SK-N-SH treated with all-trans-retinoic acid at 6 μM for 48 hours (cell line): Measurements from ENCODE around the gene OTX2.

Experiments
- ATAC-seq: fragments of 200-7000 bp; cut with Tn5 transposase; 3 replicates; pipeline ENCODE4 v1.9.1; 2020; ENCODE audit warnings: mild to moderate bottlenecking, moderate library complexity
- ARNTL ChIP-seq: fragments of 450-650 bp; formaldehyde crosslinking; IDR thresholded peaks from 2 replicates; pipeline ENCODE4 v1.5.0; 2020; ENCODE audit warnings: low read depth, mild to moderate bottlenecking, moderate library complexity, borderline replicate concordance
- BACH2 ChIP-seq: fragments of 250-450 bp; sonication (Bioruptor Pico); IDR thresholded peaks from 2 replicates; pipeline ENCODE4 v1.9.0; 2021; ENCODE audit warnings: mild to moderate bottlenecking, borderline replicate concordance
- CREB5 ChIP-seq: fragments of 250-450 bp; sonication (Bioruptor Pico); IDR thresholded peaks from 2 replicates; pipeline ENCODE4 v1.5.1; 2020; ENCODE audit warnings: low read depth, mild to moderate bottlenecking, moderate library complexity
- CSDC2 ChIP-seq: fragments of 250-450 bp; sonication (Bioruptor Pico); IDR thresholded peaks from 2 replicates; pipeline ENCODE4 v1.5.0; 2020; ENCODE audit warnings: mild to moderate bottlenecking, moderate library complexity
- CSRNP3 ChIP-seq: fragments of 250-450 bp; sonication (Bioruptor Pico); IDR thresholded peaks from 2 replicates; pipeline ENCODE4 v1.5.1; 2021; ENCODE audit warnings: mild to moderate bottlenecking, moderate library complexity
- ESRRG ChIP-seq: fragments of 250-450 bp; sonication (Bioruptor Pico); IDR thresholded peaks from 2 replicates; pipeline ENCODE4 v1.6.1; 2021; ENCODE audit warnings: mild to moderate bottlenecking
- GLIS3 ChIP-seq: fragments of 250-450 bp; sonication (Bioruptor Pico); IDR thresholded peaks from 2 replicates; pipeline ENCODE4 v1.5.0; 2020; ENCODE audit warnings: mild to moderate bottlenecking, moderate library complexity
- ISL1 ChIP-seq: fragments of 250-450 bp; sonication (Bioruptor Pico); IDR thresholded peaks from 2 replicates; pipeline ENCODE4 v2.1.2; 2022; ENCODE audit warnings: mild to moderate bottlenecking, moderate library complexity
- PATZ1 ChIP-seq: fragments of 250-450 bp; sonication (Bioruptor Pico); IDR thresholded peaks from 2 replicates; pipeline ENCODE4 v1.8.0; 2020; ENCODE audit warnings: mild to moderate bottlenecking, moderate library complexity, borderline replicate concordance
- PPARA ChIP-seq: fragments of 250-450 bp; sonication (Bioruptor Pico); IDR thresholded peaks from 2 replicates; pipeline ENCODE4 v1.5.0; 2020; ENCODE audit warnings: mild to moderate bottlenecking, borderline replicate concordance
- RARB ChIP-seq: fragments of 250-450 bp; sonication (Bioruptor Pico); IDR thresholded peaks from 2 replicates; pipeline ENCODE4 v1.8.0; 2021; ENCODE audit warnings: mild to moderate bottlenecking, moderate library complexity
- SNAI2 ChIP-seq: fragments of 250-450 bp; sonication (Bioruptor Pico); IDR thresholded peaks from 2 replicates; pipeline ENCODE4 v1.5.0; 2020; ENCODE audit warnings: mild to moderate bottlenecking, moderate library complexity
- TCF4 ChIP-seq: fragments of 250-450 bp; sonication (Bioruptor Pico); IDR thresholded peaks from 2 replicates; pipeline ENCODE4 v1.8.0; 2021; ENCODE audit warnings: mild to moderate bottlenecking, moderate library complexity, borderline replicate concordance
- TOX ChIP-seq: fragments of 250-450 bp; sonication (Bioruptor Pico); IDR thresholded peaks from 2 replicates; pipeline ENCODE4 v1.8.0; 2021; ENCODE audit warnings: mild to moderate bottlenecking, moderate library complexity, borderline replicate concordance
- TSHZ2 ChIP-seq: fragments of 250-450 bp; sonication (Bioruptor Pico); IDR thresholded peaks from 2 replicates; pipeline ENCODE4 v1.5.0; 2020; ENCODE audit warnings: mild to moderate bottlenecking, moderate library complexity
- ZC3H10 ChIP-seq: fragments of 250-450 bp; sonication (Bioruptor Pico); IDR thresholded peaks from 2 replicates; pipeline ENCODE4 v1.5.1; 2021; ENCODE audit warnings: mild to moderate bottlenecking, moderate library complexity
- ZFP3 ChIP-seq: fragments of 250-450 bp; sonication (Bioruptor Pico); IDR thresholded peaks from 2 replicates; pipeline ENCODE4 v1.5.0; 2020; ENCODE audit warnings: mild to moderate bottlenecking, moderate library complexity
- ZFP30 ChIP-seq: fragments of 450-650 bp; formaldehyde crosslinking; IDR thresholded peaks from 2 replicates; pipeline ENCODE4 v1.5.0; 2022; ENCODE audit warnings: mild to moderate bottlenecking, moderate library complexity
- ZNF565 ChIP-seq: fragments of 450-650 bp; formaldehyde crosslinking; conservative IDR thresholded peaks from 2 replicates; pipeline ENCODE4 v1.5.0; 2020; ENCODE audit warnings: low read depth, mild to moderate bottlenecking, moderate library complexity
- ZNF70 ChIP-seq: fragments of 450-650 bp; formaldehyde crosslinking; IDR thresholded peaks from 2 replicates; pipeline ENCODE4 v1.5.0; 2020; ENCODE audit warnings: mild to moderate bottlenecking, moderate library complexity
- ZNF8 ChIP-seq: fragments of 450-650 bp; formaldehyde crosslinking; IDR thresholded peaks from 2 replicates; pipeline ENCODE4 v1.5.0; 2020; ENCODE audit warnings: mild to moderate bottlenecking, moderate library complexity

OTX2 gene

GRCh38 chr14:56814969-56815700 is 4.9 kb upstream of the OTX2 start:
- no peak for ATAC-seq
- no peak for TF ChIP-seq ISL1 (CRISPR knock-in tag)
- no peak for TF ChIP-seq PPARA
- no peak for TF ChIP-seq CSDC2 (CRISPR knock-in tag)
- TF ChIP-seq ZFP30 (CRISPR knock-in tag) = no peak
- no peak for TF ChIP-seq ESRRG
- no peak for TF ChIP-seq SNAI2
- TF ChIP-seq PATZ1 = no peak
- no peak for TF ChIP-seq ZFP3 (CRISPR knock-in tag)
- no peak for TF ChIP-seq CREB5 (CRISPR knock-in tag)
- TF ChIP-seq BACH2 = no peak
- TF ChIP-seq ARNTL = no peak
- no peak for TF ChIP-seq TOX (CRISPR knock-in tag)
- no peak for TF ChIP-seq TCF4
- no peak for TF ChIP-seq ZC3H10 (CRISPR knock-in tag)
- no peak for TF ChIP-seq ZNF70
- TF ChIP-seq CSRNP3 = no peak
- no peak for TF ChIP-seq GLIS3 (CRISPR knock-in tag)
- no peak for TF ChIP-seq ZNF8 (CRISPR knock-in tag)
- TF ChIP-seq RARB (CRISPR knock-in tag) = no peak
- no peak for TF ChIP-seq ZNF565 (CRISPR knock-in tag)

GRCh38 chr14:56814519-56814959 is 4.3 kb upstream of the OTX2 start:
- ATAC-seq = no peak
- no peak for TF ChIP-seq RARB (CRISPR knock-in tag)

- ATAC-seq = no peak
- no peak for TF ChIP-seq CSRNP3
- TF ChIP-seq ARNTL = no peak
- TF ChIP-seq TSHZ2 (CRISPR knock-in tag) = no peak
- no peak for TF ChIP-seq GLIS3 (CRISPR knock-in tag)
- TF ChIP-seq CREB5 (CRISPR knock-in tag) = no peak
- TF ChIP-seq ZNF565 (CRISPR knock-in tag) = no peak
These were observed 2.9 kb upstream of the OTX2 start for GRCh38 chr14:56813143-56813551.
